Activated naive CD4-positive, alpha-beta T cell treated with anti-CD3 and anti-CD28 coated beads, Interleukin-2, amount 10 ng/mL, durations not matched to agents 7 days and 5 days (primary cell): ENCODE measurements around the gene ISLR.

Experiments
- CTCF ChIA-PET: fragments of 350-600 bp; sonication (Branson Sonifier 250); formaldehyde crosslinking; loops from one replicate; lab custom pipeline; 2021; ENCODE audit warnings: antibody characterized with exemption; lab: Charles Lee
- DNase-seq: peaks from one replicate; pipeline ENCODE4 v3.0.0-alpha.2; 2020
- H3K27ac Mint-ChIP-seq: one replicate; pipeline ENCODE4 v1.8.0; 2021; ENCODE audit warnings: mild to moderate bottlenecking, moderate library complexity, mixed read lengths
- H3K27me3 Mint-ChIP-seq: one replicate; pipeline ENCODE4 v1.8.0; 2021; ENCODE audit warnings: mild to moderate bottlenecking, mixed read lengths
- H3K36me3 Mint-ChIP-seq: one replicate; pipeline ENCODE4 v1.8.0; 2021; ENCODE audit warnings: mixed read lengths
- H3K4me1 Mint-ChIP-seq: one replicate; pipeline ENCODE4 v1.8.0; 2021; ENCODE audit warnings: mixed read lengths
- H3K4me3 Mint-ChIP-seq: one replicate; pipeline ENCODE4 v1.8.0; 2021; ENCODE audit warnings: mild to moderate bottlenecking, moderate library complexity, mixed read lengths
- H3K9me3 Mint-ChIP-seq: one replicate; pipeline ENCODE4 v1.8.0; 2021; ENCODE audit warnings: mixed read lengths

Gene ISLR

DNA sequence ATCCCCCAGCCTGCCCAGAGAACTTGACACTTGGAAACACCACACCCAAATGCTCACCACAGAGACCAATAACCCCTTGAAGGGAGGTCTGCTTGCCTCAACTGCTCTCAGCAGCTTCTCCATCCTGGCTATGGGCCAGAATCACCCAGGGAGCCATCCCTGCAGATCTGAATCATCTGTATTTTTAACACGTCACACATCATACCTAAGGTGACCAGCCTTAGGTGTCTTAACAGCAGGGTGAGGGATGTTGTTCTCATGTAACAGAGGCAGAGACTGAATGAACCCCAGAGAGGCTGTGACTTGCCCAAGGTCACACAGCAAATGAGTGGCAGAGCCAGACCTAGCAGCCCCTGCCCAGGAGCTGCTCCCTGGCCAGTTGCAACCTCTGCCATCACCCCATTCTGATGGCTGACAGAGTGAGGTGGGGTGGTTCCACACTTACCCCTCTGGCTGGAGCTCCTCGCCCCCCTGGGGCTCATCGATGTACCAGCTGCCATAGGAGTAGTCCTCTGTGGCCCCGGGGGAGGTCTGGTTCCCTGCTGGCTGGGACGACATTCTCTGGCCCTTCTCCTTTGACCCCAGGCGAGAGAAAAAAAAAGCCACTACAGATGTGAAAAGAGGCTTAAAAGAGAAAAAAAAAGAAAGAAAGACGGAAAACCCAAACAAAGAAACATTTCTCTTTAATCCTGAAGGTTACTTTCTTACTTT lies 28.4 kb downstream of the ISLR start:
- no peaks in the 10 kb centered on the region for H3K9me3 Mint-ChIP-seq
- CTCF ChIA-PET = no interaction called here
- no peak for DNase-seq
- no peaks in the 10 kb centered on the region for H3K36me3 Mint-ChIP-seq
- H3K4me1 Mint-ChIP-seq = no peaks in the 10 kb centered on the region
- no peak overlapping the region for H3K4me3 Mint-ChIP-seq
- H3K27ac Mint-ChIP-seq = no peak overlapping the region
- H3K27me3 Mint-ChIP-seq = peaks cover 38% of the 10 kb centered on the region

DNA sequence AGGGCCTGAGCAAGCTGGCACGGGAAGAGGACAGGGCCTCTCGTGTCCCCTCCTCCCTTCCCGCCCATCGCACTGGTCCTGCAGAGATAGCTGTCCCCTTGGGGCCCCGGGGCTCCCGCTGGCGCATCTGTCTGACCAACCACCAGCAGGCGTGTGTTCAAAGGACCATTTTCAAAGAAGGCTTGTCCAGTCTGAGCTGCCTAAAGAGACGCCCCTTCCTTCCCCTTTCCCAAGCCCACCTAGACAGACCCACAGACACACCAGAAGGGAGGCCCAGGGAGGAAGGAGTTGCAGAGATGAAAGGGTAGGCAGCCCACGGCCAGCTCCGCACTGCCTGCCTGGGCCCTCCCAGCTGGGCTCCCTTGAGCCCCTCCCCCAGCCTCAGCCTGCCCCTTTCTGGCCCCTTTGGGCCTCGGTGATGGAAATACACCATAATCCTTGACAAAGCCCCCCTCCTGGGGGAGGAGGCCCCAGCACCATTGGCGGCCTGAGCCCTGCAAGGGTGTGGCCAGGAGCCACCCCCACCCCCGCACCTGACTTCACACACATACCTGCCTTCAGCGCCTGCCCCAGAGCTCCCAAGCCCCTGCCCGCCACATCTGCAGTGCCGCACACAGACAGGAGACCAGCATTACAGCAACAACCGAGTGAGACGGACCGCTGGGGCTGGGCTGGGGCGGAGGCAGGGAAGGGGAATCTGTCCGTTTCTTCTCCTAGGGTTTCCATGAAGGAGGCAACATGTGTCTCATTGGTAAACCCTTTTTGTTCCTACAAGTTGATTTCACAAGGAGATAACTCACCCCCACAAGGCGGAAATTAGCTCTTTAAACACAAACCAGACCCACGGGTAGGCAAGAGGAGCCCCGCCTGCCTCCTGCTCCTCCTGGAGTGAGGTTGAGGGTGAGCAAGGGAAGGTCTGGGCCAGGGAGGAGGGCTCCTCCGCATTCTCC lies 29.2 kb downstream of the ISLR start, which contains the start of gene STRA6:
STRA6 (minus strand) TSS at position 336 of the 950 bp plus-strand sequence. CDS start 520 bp downstream, outside the sequence.
- H3K27ac Mint-ChIP-seq = no peak within 1 kb of the TSS
- H3K27me3 Mint-ChIP-seq = peaks cover 45% of the 10 kb centered on the region
- CTCF ChIA-PET = no interaction called here

GRCh38 chr15:74203914-74204431 lies 30.5 kb downstream of the ISLR start:
- CTCF ChIA-PET = no interaction called here
- no peak for DNase-seq
- no peaks in the 10 kb centered on the region for H3K4me1 Mint-ChIP-seq

More for the DNA sequence above, 29.2 kb downstream of the ISLR start, which contains the start of gene STRA6:
- no peak within 1 kb of the TSS for H3K4me3 Mint-ChIP-seq
- H3K4me1 Mint-ChIP-seq = no peaks in the 10 kb centered on the region
- DNase-seq = no peak
- no peaks in the 10 kb centered on the region for H3K9me3 Mint-ChIP-seq
- H3K36me3 Mint-ChIP-seq = no peaks in the 10 kb centered on the region

GRCh38 chr15:74205582-74205947 lies 32.1 kb downstream of the ISLR start:
- CTCF ChIA-PET = no interaction called here

More at GRCh38 chr15:74203914-74204431, 30.5 kb downstream of the ISLR start:
- peaks cover 57% of the 10 kb centered on the region for H3K27me3 Mint-ChIP-seq
- no peak overlapping the region for H3K27ac Mint-ChIP-seq
- H3K36me3 Mint-ChIP-seq = no peaks in the 10 kb centered on the region
- no peak overlapping the region for H3K4me3 Mint-ChIP-seq
- no peaks in the 10 kb centered on the region for H3K9me3 Mint-ChIP-seq

GRCh38 chr15:74206801-74207281 lies 33.3 kb downstream of the ISLR start:
- H3K4me1 Mint-ChIP-seq = no peaks in the 10 kb centered on the region
- no peak for DNase-seq
- H3K27ac Mint-ChIP-seq = no peak overlapping the region
- H3K36me3 Mint-ChIP-seq = no peaks in the 10 kb centered on the region
- H3K9me3 Mint-ChIP-seq = no peaks in the 10 kb centered on the region
- peaks cover 65% of the 10 kb centered on the region for H3K27me3 Mint-ChIP-seq
- no peak overlapping the region for H3K4me3 Mint-ChIP-seq
- CTCF ChIA-PET = no interaction called here

More at GRCh38 chr15:74205582-74205947, 32.1 kb downstream of the ISLR start:
- Mint-ChIP-seq H3K36me3 (no peaks in the 10 kb centered on the region), H3K9me3 (no peaks in the 10 kb centered on the region), H3K4me1 (no peaks in the 10 kb centered on the region), H3K27me3 (peaks cover 66% of the 10 kb centered on the region), H3K4me3 (no peak overlapping the region), H3K27ac (no peak overlapping the region)
- DNase-seq = no peak

DNA sequence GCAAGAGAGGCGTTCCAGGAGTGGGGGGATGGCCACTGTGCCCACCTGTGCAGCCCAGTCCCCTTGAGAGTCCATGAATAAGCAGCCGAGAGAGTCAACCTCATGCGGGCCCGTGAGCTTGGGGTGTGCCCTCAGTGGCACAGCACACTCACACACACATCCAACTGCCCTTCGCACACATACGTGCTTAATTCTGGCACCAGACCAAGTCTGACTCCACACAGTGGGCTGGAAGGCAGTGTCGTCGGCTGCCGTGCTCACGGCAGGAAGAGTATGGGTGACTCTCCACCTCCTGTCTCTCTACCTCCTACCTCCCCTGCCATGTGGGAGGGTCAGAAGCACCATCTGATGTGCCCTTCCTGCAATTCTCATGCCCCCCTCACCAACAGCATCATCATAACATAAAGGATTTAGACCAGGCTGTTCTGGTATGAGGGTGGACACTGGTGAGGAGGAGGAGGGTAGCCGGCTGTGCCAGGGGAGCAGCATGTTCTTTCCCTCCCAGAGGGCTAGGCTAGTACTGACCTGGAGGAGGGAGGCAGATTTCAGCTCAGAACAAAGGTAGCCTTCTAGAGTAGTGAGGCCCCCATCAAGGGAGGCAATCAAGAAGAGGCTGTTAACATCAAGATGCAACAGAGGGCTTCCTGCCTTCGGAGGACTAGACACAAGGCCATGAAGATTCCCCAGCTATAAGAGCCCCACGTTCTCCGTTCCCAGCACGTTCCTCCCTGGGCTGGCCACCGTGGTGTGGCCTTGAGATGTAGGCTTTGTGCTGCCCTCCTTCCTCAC lies 34.3 kb downstream of the ISLR start:
- no peak overlapping the region for H3K27ac Mint-ChIP-seq
- no peak for DNase-seq
- CTCF ChIA-PET = no interaction called here
- no peaks in the 10 kb centered on the region for H3K36me3 Mint-ChIP-seq
- H3K27me3 Mint-ChIP-seq = peaks cover 61% of the 10 kb centered on the region
- no peaks in the 10 kb centered on the region for H3K9me3 Mint-ChIP-seq
- no peak overlapping the region for H3K4me3 Mint-ChIP-seq
- H3K4me1 Mint-ChIP-seq = no peaks in the 10 kb centered on the region

DNA sequence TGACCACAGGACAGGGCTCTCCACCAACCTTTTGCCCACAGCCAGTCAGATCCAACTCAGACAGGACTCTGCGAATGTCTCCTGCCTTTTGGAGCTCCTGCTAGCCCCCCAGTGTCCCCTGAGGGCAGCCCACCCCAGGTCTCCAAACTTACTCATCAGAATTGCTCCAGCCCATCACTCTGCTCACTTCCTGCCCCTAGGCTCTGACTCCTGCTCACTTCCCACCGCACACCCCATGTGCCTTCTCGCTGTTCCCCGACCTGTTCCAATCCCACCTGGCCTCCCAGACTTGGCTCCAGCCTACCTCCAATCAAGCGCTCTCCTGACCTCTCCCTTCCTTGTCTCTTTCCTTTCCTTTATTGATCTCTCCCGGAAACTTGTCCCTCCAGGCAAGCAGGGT lies 35.0 kb downstream of the ISLR start:
- Mint-ChIP-seq H3K9me3 (no peaks in the 10 kb centered on the region), H3K27me3 (peaks cover 55% of the 10 kb centered on the region), H3K4me3 (no peak overlapping the region), H3K4me1 (no peaks in the 10 kb centered on the region), H3K36me3 (no peaks in the 10 kb centered on the region), H3K27ac (no peak overlapping the region)
- no peak for DNase-seq
- CTCF ChIA-PET = no interaction called here

DNA sequence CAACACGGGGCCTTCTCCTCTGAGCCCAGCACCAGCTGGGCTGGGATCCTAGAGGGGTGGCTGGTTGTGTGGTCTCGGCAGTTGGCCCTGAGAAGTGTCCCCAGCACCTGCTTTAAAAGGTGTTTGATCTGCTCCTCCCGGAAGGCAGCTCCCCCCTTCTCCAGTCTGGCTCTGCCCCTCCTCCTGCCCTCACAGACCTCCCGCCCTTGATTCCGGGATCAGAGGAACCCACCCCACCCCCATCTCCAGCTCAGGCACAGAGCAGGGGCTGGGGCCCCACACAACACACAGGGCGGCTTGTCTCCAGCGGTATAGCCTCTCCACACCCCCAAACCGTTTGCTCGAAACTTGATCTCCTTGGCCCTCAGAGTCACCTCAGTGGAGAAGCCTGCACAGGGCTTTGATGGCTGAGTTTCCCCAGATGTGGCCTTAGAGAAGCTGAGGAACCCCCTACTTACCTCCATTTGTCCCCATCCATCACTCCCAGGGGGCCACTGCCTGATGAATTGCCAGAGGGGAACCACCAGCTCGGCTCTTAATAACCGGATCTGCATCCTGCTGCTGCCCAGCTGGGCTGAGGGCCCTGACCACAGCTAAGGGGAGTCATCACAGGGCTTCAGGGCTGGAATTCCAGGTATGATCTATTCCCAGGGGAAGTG lies 35.5 kb downstream of the ISLR start:
- CTCF ChIA-PET = no interaction called here
- no peaks in the 10 kb centered on the region for H3K36me3 Mint-ChIP-seq
- DNase-seq = no peak
- peaks cover 54% of the 10 kb centered on the region for H3K27me3 Mint-ChIP-seq
- no peak overlapping the region for H3K27ac Mint-ChIP-seq
- H3K9me3 Mint-ChIP-seq = no peaks in the 10 kb centered on the region
- H3K4me1 Mint-ChIP-seq = no peaks in the 10 kb centered on the region
- H3K4me3 Mint-ChIP-seq = no peak overlapping the region

- no peaks in the 10 kb centered on the region for H3K9me3 Mint-ChIP-seq
- no peaks in the 10 kb centered on the region for H3K4me1 Mint-ChIP-seq
- DNase-seq = no peak
- no peaks in the 10 kb centered on the region for H3K36me3 Mint-ChIP-seq
- H3K27me3 Mint-ChIP-seq = peaks cover 54% of the 10 kb centered on the region
- no peak overlapping the region for H3K27ac Mint-ChIP-seq
- CTCF ChIA-PET = no interaction called here
- H3K4me3 Mint-ChIP-seq = no peak overlapping the region
Observed at GRCh38 chr15:74209560-74209958, 36.0 kb downstream of the ISLR start.

GRCh38 chr15:74209997-74210671 lies 36.6 kb downstream of the ISLR start:
- CTCF ChIA-PET = no interaction called here
- no peaks in the 10 kb centered on the region for H3K36me3 Mint-ChIP-seq
- no peak for DNase-seq
- no peak overlapping the region for H3K4me3 Mint-ChIP-seq
- H3K4me1 Mint-ChIP-seq = no peaks in the 10 kb centered on the region
- H3K9me3 Mint-ChIP-seq = no peaks in the 10 kb centered on the region
- H3K27me3 Mint-ChIP-seq = peaks cover 60% of the 10 kb centered on the region
- no peak overlapping the region for H3K27ac Mint-ChIP-seq

GRCh38 chr15:74210729-74211128 lies 37.2 kb downstream of the ISLR start:
- H3K27ac Mint-ChIP-seq = no peak overlapping the region
- no peaks in the 10 kb centered on the region for H3K4me1 Mint-ChIP-seq
- DNase-seq = no peak
- H3K36me3 Mint-ChIP-seq = no peaks in the 10 kb centered on the region
- H3K4me3 Mint-ChIP-seq = no peak overlapping the region
- peaks cover 62% of the 10 kb centered on the region for H3K27me3 Mint-ChIP-seq
- CTCF ChIA-PET = no interaction called here
- no peaks in the 10 kb centered on the region for H3K9me3 Mint-ChIP-seq

- H3K36me3 Mint-ChIP-seq = no peaks in the 10 kb centered on the region
- H3K4me1 Mint-ChIP-seq = no peaks in the 10 kb centered on the region
- H3K27me3 Mint-ChIP-seq = peaks cover 58% of the 10 kb centered on the region
- H3K27ac Mint-ChIP-seq = no peak overlapping the region
- DNase-seq = no peak
- CTCF ChIA-PET = interaction anchor here (0.6 kb wide), 1 partner anchor 40 kb away, joined by 3 read pairs; no protein-coding TSS in a partner anchor
- H3K4me3 Mint-ChIP-seq = no peak overlapping the region
- no peaks in the 10 kb centered on the region for H3K9me3 Mint-ChIP-seq
Observed at GRCh38 chr15:74211656-74212055, 38.1 kb downstream of the ISLR start.

GRCh38 chr15:74212494-74212893 lies 39.0 kb downstream of the ISLR start:
- Mint-ChIP-seq H3K9me3 (no peaks in the 10 kb centered on the region), H3K4me3 (no peak overlapping the region), H3K36me3 (no peaks in the 10 kb centered on the region), H3K27ac (no peak overlapping the region), H3K4me1 (no peaks in the 10 kb centered on the region), H3K27me3 (peaks cover 58% of the 10 kb centered on the region)
- CTCF ChIA-PET = no interaction called here
- no peak for DNase-seq
